HK-2 (cell line): Measurements from ENCODE around the gene ADAMTS13.

ENCODE experiments used
- DNase-seq: peaks from one replicate; pipeline ENCODE4 v3.0.0-alpha.2; 2018; ENCODE audit not compliant: unreplicated experiment

The ADAMTS13 gene

GRCh38 chr9:133454943-133455673 lies 32.9 kb downstream of the ADAMTS13 start:
- DNase-seq, result no peak

GRCh38 chr9:133455936-133456335 lies 33.8 kb downstream of the ADAMTS13 start:
- DNase-seq, result no peak

GRCh38 chr9:133456409-133456808 lies 34.2 kb downstream of the ADAMTS13 start:
- no peak for DNase-seq

- DNase-seq, result no peak
These were observed 35.1 kb downstream of the ADAMTS13 start for GRCh38 chr9:133457233-133457632.

- DNase-seq, result no peak
These were observed 35.6 kb downstream of the ADAMTS13 start for GRCh38 chr9:133457748-133458147.

- no peak for DNase-seq
These were observed 36.6 kb downstream of the ADAMTS13 start for GRCh38 chr9:133458643-133459312.

GRCh38 chr9:133459476-133460404 lies 37.6 kb downstream of the ADAMTS13 start, which contains the start of gene CACFD1:
Gene CACFD1 (plus strand): TSS chr9:133459978. CDS start chr9:133460067, 89 bp downstream.
- peak; percentile 97 for DNase-seq

- peak; percentile 65 for DNase-seq
These were observed 38.4 kb downstream of the ADAMTS13 start for GRCh38 chr9:133460405-133461175.

GRCh38 chr9:133461975-133462374 lies 39.8 kb downstream of the ADAMTS13 start:
- DNase-seq, result no peak

GRCh38 chr9:133463234-133463863 lies 41.2 kb downstream of the ADAMTS13 start:
- no peak for DNase-seq

- no peak for DNase-seq
These were observed 41.9 kb downstream of the ADAMTS13 start for GRCh38 chr9:133463864-133464615.

GRCh38 chr9:133464638-133465037 lies 42.5 kb downstream of the ADAMTS13 start:
- no peak for DNase-seq

GRCh38 chr9:133465984-133466383 lies 43.8 kb downstream of the ADAMTS13 start:
- no peak for DNase-seq

- no peak for DNase-seq
These were observed 44.9 kb downstream of the ADAMTS13 start for GRCh38 chr9:133467101-133467500.

GRCh38 chr9:133468374-133468773 lies 46.2 kb downstream of the ADAMTS13 start:
- DNase-seq, result no peak

- peak; percentile 35 for DNase-seq
These were observed 46.7 kb downstream of the ADAMTS13 start for GRCh38 chr9:133468777-133469421.

- no peak for DNase-seq
These were observed 48.3 kb downstream of the ADAMTS13 start for GRCh38 chr9:133470427-133470924.

GRCh38 chr9:133470988-133471387 lies 48.8 kb downstream of the ADAMTS13 start:
- no peak for DNase-seq

- DNase-seq, result no peak
These were observed 49.5 kb downstream of the ADAMTS13 start for GRCh38 chr9:133471551-133472276.
